HG03045 (cell line): ENCODE results near the gene KLHL41.
"Not testable (repeated sequence)": the region's sequence is repeated elsewhere in the genome, so short reads cannot be mapped to it uniquely, and the experiment has no call there.

Experiments
- ATAC-seq: cut with Tn5 transposase; IDR thresholded peaks from one replicate; pipeline ENCODE4 v1.9.1; 2021; ENCODE audit warnings: mild to moderate bottlenecking, moderate library complexity; ENCODE audit not compliant: unreplicated experiment

Gene KLHL41

DNA sequence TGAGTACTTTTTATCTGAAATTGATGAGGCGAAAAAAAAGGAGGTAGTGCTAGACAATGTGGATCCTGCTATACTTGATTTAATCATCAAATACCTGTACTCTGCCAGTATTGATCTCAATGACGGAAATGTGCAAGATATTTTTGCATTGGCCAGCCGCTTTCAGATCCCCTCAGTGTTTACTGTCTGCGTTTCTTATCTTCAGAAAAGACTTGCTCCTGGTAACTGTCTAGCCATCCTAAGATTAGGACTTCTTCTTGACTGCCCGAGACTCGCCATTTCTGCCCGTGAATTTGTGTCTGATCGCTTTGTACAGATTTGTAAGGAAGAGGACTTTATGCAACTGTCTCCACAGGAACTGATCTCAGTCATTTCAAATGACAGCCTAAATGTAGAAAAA lies 453 bp downstream of the KLHL41 start:
- ATAC-seq, result no peak

DNA sequence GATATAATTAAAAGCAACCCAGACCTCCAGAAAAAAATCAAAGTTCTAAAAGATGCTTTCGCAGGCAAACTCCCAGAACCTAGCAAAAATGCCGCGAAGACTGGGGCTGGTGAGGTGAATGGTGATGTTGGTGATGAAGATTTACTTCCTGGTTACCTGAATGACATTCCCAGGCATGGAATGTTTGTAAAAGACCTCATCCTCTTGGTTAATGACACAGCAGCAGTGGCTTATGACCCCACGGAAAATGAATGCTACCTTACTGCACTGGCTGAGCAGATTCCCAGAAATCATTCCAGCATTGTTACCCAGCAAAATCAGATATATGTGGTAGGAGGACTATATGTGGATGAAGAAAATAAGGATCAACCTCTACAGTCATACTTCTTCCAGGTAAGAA lies 994 bp downstream of the KLHL41 start:
- ATAC-seq, result no peak

GRCh38 chr2:169511818-169512217 lies 2.3 kb downstream of the KLHL41 start:
- ATAC-seq, result no peak

GRCh38 chr2:169512525-169512924 lies 3.0 kb downstream of the KLHL41 start:
- ATAC-seq, result no peak

DNA sequence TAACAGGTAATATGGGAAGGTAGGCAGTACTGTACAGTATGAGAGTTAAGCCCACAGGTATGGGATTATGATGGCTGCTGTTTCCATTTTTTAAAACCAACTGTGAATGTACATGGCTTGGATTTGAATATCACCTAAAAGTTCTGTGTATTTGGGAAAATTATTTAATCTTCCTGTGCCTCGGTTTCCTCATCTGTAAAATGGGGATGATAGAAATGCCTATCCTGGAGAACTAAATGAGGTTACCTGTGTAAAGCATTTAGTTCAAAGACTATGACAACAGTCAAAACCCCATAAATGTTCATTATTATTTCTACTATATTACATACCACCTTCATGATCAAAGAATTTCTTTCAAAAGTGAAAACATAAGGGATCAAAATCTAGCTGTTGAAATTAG lies 3.6 kb downstream of the KLHL41 start:
- no peak for ATAC-seq

- no peak for ATAC-seq
Observed at GRCh38 chr2:169513926-169514325, 4.4 kb downstream of the KLHL41 start.

DNA sequence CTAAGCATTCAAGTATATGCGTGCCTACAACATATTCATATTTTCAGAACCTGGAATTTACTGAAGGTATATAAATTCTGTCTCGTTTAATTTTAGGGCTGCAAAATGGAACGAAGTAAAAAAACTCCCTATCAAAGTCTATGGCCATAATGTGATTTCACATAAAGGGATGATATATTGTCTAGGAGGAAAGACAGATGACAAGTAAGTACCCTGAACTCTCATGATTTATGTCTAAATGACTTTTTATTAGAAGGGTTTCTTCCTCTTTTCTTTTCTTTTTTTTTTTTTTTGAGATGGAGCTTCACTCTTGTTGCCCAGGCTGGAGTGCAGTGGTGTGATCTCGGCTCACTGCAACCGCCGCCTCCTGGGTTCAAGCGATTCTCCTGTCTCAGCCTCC lies 5.3 kb downstream of the KLHL41 start:
- ATAC-seq, result not testable (repeated sequence)

DNA sequence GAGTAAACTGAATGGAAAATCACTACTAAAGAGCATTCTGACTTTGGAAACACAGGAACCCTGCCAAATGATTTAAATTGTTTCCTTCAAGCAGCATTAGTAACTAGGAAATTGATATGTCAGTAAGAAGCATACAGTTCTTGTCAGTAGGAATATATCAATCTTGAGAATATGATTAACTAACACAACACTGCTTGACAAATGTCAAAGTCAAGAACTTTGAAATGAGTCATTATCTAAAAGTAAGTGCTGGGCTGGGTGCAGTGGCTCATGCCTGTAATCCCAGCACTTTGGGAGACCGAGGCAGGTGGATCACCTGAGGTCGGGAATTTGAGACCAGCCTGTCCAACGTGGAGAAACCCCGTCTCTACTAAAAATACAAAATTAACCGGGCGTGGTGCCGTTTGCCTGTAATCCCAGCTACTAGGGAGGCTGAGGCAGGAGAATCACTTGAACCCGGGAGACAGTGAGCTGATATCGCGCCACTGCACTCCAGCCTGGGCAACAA lies 7.0 kb downstream of the KLHL41 start:
- not testable (repeated sequence) for ATAC-seq

DNA sequence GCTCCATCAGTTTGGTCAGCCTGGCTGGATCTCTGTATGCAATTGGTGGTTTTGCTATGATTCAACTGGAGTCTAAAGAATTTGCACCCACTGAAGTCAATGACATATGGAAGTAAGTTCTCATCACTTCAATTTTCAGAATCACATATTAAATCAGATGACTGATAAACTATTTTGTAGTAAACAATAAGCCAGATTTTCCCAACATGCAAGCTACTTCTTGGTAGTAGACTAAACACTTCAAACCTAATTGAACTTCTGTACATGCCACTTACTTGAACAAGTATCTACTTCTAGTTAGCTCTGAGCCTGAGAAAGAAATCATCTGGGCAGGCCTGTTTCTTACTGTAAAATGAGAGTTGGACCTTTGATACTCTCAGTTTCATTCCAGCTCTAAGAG lies 11.4 kb downstream of the KLHL41 start:
- ATAC-seq, result no peak

GRCh38 chr2:169523681-169524080 lies 14.2 kb downstream of the KLHL41 start:
- no peak for ATAC-seq

DNA sequence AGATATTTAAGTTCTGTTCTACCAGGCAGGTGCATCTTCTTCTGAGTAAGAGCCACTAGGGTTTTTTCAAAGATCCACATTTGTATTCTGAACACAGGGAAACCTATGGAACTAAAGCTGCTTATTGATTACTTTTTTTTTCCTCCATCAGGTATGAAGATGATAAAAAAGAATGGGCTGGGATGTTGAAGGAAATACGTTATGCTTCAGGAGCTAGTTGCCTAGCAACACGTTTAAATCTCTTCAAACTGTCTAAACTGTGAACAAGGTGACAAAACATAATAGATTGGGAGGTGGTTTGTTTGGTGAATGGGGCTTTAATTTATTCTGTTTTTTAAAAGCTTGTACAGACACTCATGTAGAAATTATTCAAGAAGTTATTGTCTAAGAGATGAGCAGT lies 15.9 kb downstream of the KLHL41 start:
- no peak for ATAC-seq

DNA sequence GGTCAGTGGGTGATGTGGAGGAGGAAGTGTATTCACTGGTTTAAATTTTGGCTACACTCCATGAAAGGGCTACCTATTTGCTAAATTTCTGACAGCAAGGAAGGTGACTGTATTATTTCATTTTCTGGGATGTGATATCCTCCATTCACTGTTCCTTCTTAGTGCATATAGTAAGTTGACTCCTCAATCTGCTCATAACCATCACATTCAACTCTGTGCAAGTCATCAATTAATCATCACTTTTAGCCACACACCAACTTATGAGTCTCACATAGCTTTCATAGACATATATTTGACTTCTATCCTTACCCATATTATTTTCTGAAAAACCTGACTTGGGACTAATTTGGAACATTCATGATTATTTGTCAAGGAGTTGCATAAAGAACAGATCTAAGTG lies 16.9 kb downstream of the KLHL41 start:
- no peak for ATAC-seq

- peak; percentile 60 for ATAC-seq
Observed at GRCh38 chr2:169528271-169528701, 18.8 kb downstream of the KLHL41 start.

GRCh38 chr2:169539460-169539859 lies 30.0 kb downstream of the KLHL41 start:
- ATAC-seq, result not testable (repeated sequence)

GRCh38 chr2:169540146-169540545 lies 30.6 kb downstream of the KLHL41 start:
- ATAC-seq, result no peak

DNA sequence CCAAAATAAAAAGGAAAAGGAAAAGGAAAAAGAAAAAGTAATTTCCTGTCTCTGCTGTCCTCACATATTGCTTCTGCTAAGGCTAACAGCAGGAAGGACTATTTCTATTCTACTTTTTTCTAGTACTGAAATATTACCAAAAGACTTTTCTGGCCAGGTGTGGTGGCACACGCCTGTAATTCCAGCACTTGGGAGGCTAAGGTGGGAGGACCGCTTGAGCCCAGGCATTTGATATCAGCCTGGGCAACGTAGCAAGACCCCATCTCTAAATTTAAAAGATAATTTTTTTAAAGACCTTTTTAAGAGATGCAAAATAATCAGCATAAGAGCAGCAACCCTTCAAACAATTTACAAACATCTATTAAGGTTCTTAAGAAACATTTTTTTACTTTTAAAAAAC lies 32.9 kb downstream of the KLHL41 start:
- no peak for ATAC-seq

DNA sequence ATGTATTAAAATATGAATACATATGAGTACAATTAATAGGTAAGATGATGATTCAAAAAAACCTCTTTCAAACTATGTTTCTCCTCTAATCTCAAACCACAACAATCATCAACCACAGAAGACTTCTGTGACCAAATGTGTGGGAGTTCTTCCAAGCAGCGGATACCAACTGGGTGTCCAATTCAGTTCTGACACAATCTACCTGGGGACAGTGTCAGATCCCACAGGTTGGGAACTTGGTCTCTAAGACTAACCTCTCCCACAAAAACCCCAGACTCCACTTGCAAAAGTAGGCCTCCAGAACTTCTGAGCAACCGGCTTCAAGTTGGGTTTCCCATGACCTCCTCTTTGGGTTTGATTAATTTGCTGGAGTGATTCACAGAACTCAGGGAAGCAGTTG lies 37.3 kb downstream of the KLHL41 start:
- ATAC-seq, result no peak

DNA sequence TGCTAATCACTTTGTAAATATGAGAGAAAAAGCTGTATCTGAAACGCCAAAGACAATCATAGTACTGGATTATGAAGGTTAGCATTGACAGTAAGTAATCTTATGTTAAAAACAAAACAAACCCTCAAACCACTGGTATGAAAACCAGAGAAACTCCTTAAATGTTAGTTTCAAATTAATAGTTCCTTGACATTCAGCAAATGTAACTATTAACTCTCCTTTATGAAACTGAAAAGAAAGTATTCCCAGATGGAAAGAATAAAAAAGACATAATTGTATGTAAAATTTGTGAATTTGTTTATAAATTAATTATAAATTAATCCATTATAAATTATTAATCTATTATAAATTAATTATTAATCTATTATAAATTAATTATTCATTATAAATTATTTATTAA lies 51.9 kb downstream of the KLHL41 start:
- ATAC-seq, result no peak

DNA sequence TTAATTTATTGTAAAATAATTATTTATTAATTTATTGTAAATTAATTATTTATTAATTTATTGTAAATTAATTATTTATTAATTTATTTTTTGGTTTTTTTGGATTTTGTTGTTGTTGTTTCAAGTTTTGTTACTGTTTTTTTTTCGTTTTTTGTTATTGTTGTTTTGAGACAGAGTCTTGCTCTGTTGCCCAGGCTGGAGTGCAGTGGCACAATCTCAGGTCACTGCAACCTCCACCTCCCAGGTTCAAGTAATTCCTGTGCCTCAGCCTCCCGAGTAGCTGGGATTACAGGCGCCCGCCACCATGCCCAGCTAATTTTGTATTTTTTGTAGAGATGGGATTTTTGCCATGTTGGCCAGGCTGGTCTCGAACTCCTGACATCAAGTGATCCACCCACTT lies 52.6 kb downstream of the KLHL41 start:
- ATAC-seq, result not testable (repeated sequence)

GRCh38 chr2:169562519-169562918 lies 53.0 kb downstream of the KLHL41 start:
- no peak for ATAC-seq

- no peak for ATAC-seq
Observed at GRCh38 chr2:169565686-169566085, 56.2 kb downstream of the KLHL41 start.

- ATAC-seq, result no peak
Observed at GRCh38 chr2:169569948-169570347, 60.4 kb downstream of the KLHL41 start.

DNA sequence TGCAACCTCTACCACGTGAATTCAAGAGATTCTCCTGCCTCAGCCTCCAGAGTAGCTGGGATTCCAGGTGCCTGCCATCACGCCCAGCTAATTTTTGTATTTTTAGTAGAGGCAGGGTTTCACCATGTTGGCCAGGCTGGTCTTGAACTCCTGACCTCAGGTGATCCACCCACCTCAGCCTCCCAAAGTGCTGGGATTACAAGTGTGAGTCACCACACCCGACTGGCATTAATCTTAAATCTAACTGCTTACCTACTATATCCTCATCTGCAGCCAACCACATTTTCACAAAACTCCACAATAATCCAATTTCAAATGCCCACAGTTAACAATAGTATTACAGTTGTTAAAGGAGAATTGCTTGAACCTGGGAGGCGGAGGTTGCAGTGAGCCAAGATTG lies 61.2 kb downstream of the KLHL41 start:
- not testable (repeated sequence) for ATAC-seq

DNA sequence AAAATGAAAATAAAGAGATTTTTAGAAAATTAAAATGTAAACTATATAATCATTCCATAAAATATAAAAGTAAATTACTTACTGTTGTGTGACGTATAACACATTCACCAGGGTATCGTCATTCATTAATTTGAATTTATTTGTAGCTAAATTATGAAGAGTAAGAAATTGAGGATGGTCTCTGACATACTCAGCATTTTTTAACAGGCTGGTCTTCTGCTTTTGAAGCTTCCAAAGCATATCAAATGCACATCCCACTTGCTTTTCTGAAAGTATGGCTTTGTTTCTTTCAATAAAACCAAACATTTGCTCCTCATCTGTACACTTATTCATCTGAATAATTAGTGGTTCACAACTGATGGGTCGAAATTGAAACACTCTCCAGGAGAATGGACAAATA lies 62.1 kb downstream of the KLHL41 start:
- ATAC-seq, result no peak
